Panc1 (cell line): ENCODE measurements around the gene ITK. TPM values are rescaled to one million over a fixed set of nuclear protein-coding genes. Genes with fewer than 3 reads are reported as not detected.

Experiments used
- ATAC-seq: fragments of 200-7000 bp; cut with Tn5 transposase; 2 replicates; pipeline ENCODE4 v1.9.1; 2020; ENCODE audit warnings: mild to moderate bottlenecking, moderate library complexity
- BruUV-seq: library from RNA; stranded (reverse); fragments of 400-500 nt; replicated peaks from 2 replicates; lab custom pipeline; 2021; lab: Mats Ljungman, UMichigan
- CTCF ChIA-PET: fragments of 300-600 bp; sonication (Branson Sonifier 250); formaldehyde crosslinking; loops from one replicate; lab custom pipeline; 2022; ENCODE audit warnings: antibody characterized with exemption; lab: Charles Lee
- POLR2A ChIA-PET: fragments of 300-600 bp; sonication (Branson Sonifier 250); formaldehyde crosslinking; loops from one replicate; lab custom pipeline; 2022; ENCODE audit warnings: antibody characterized with exemption; lab: Charles Lee
- DNase-seq: peaks from one replicate; pipeline ENCODE4 v3.0.0-alpha.2; 2010; ENCODE audit warnings: low read depth, low spot score
- H3K27ac ChIP-seq: 2 replicates; pipeline ENCODE4 v1.5.1; 2011; ENCODE audit warnings: mild to moderate bottlenecking, low read length, inconsistent platforms
- H3K27me3 ChIP-seq: fragments of 200-500 bp; sonication (Bioruptor generic); 2 replicates; pipeline ENCODE4 v1.6.0; 2014; ENCODE audit warnings: low read length, inconsistent platforms; ENCODE audit not compliant: control insufficient read depth, insufficient read depth
- H3K36me3 ChIP-seq: fragments of 200-500 bp; sonication (Bioruptor generic); 2 replicates; pipeline ENCODE4 v1.5.1; 2014; ENCODE audit warnings: inconsistent platforms, mild to moderate bottlenecking, low read length, moderate library complexity; ENCODE audit not compliant: control insufficient read depth, insufficient read depth
- H3K4me1 ChIP-seq: 2 replicates; pipeline ENCODE4 v1.5.1; 2011; ENCODE audit warnings: inconsistent platforms, mild to moderate bottlenecking, low read length, moderate library complexity; ENCODE audit not compliant: control insufficient read depth, insufficient read depth
- H3K4me3 ChIP-seq, 2 experiments: 2 replicates each; pipeline ENCODE4 v1.5.1; 2011 to 2012; ENCODE audit warnings: low read depth in 2 of 2, low read length in 2 of 2, mild to moderate bottlenecking in 2 of 2, inconsistent platforms in 1 of 2, moderate library complexity in 1 of 2
- H3K9me3 ChIP-seq: fragments of 200-500 bp; sonication (Bioruptor generic); 2 replicates; pipeline ENCODE4 v1.5.1; 2014; ENCODE audit warnings: low read depth, mild to moderate bottlenecking, inconsistent platforms, low read length, moderate library complexity; ENCODE audit not compliant: control insufficient read depth, insufficient read depth
- CTCF ChIP-seq: fragments of 450-650 bp; IDR thresholded peaks from 2 replicates; pipeline ENCODE4 v1.5.1; 2017; ENCODE audit warnings: mild to moderate bottlenecking
- POLR2AphosphoS5 ChIP-seq: IDR thresholded peaks from 2 replicates; pipeline ENCODE4 v1.6.1; 2012; ENCODE audit warnings: mild to moderate bottlenecking, low read depth, low read length, moderate library complexity
- REST ChIP-seq, 2 experiments: IDR thresholded peaks; 2 replicates each; pipeline ENCODE4 v1.6.1; 2011 to 2012; ENCODE audit warnings: low read depth in 2 of 2, control low read depth in 1 of 2, low read length in 1 of 2, mild to moderate bottlenecking in 1 of 2, moderate library complexity in 1 of 2; ENCODE audit not compliant: insufficient read depth in 1 of 2
- SIN3A ChIP-seq: IDR thresholded peaks from 2 replicates; pipeline ENCODE4 v1.6.1; 2012; ENCODE audit warnings: low read depth, mild to moderate bottlenecking, low read length, moderate library complexity, borderline replicate concordance; ENCODE audit not compliant: insufficient read depth
- TCF7L2 ChIP-seq: IDR thresholded peaks from 2 replicates; pipeline ENCODE4 v1.6.1; 2011; ENCODE audit warnings: mild to moderate bottlenecking, low read depth, low read length, inconsistent platforms
- in situ Hi-C: cut with HindIII; loops from 2 replicates; pipeline ENCODE4 v1.10.0; 2016; ENCODE audit warnings: low sequenced_read_pairs, low pct_unique_long_range_greater_than_20kb
- intact Hi-C: fragments of 100-400 bp; cut with micrococcal nuclease; formaldehyde crosslinking; loops from one replicate; pipeline ENCODE4 v1.10.0; 2022; ENCODE audit not compliant: unreplicated experiment
- total RNA-seq: library from RNA; stranded (reverse); gene quantifications from one replicate; pipeline ENCODE4 v1.2.1, GENCODE V29; 2021; ENCODE audit not compliant: unreplicated experiment

The ITK gene
- total RNA-seq, 1 experiment from 2014 or later, result 0.26 TPM

- Histone ChIP-seq H3K27me3 (no peaks in the 10 kb centered on the region), H3K27ac (no peak overlapping the region), H3K4me3 (no peak overlapping the region), H3K4me1 (no peaks in the 10 kb centered on the region), H3K36me3 (no peaks in the 10 kb centered on the region), H3K9me3 (no peaks in the 10 kb centered on the region)
- DNase-seq (no peak), ATAC-seq (no peak)
- intact Hi-C loops (no loop called here), in situ Hi-C loops (no loop called here)
- no TSS peak for BruUV-seq
- no peak for TF ChIP-seq REST (IDR thresholded peaks at IDR 0.05; ENCODE audit: insufficient read depth in 1 of 2, low read depth in 2 of 2, low read length in 1 of 2)
- no peak for TF ChIP-seq TCF7L2
- no peak for TF ChIP-seq POLR2AphosphoS5
- no peak for TF ChIP-seq SIN3A
- TF ChIP-seq CTCF, result no peak
- ChIA-PET CTCF (no interaction called here), POLR2A (no interaction called here)
Observed at GRCh38 chr5:157219491-157220271, 39.0 kb downstream of the ITK start.

- in situ Hi-C loops, result no loop called here
- POLR2A ChIA-PET, result no interaction called here
- H3K27me3 ChIP-seq, result no peaks in the 10 kb centered on the region
- H3K4me3 ChIP-seq, result no peak overlapping the region
- no peak overlapping the region for H3K27ac ChIP-seq
- TF ChIP-seq TCF7L2 (no peak), CTCF (no peak), SIN3A (no peak), REST (IDR thresholded peaks at IDR 0.05; ENCODE audit: insufficient read depth in 1 of 2, low read depth in 2 of 2, low read length in 1 of 2) (no peak), POLR2AphosphoS5 (no peak)
- H3K9me3 ChIP-seq, result no peaks in the 10 kb centered on the region
- ATAC-seq (no peak), DNase-seq (no peak)
- no TSS peak for BruUV-seq
- no peaks in the 10 kb centered on the region for H3K36me3 ChIP-seq
- intact Hi-C loops, result no loop called here
- no peaks in the 10 kb centered on the region for H3K4me1 ChIP-seq
- CTCF ChIA-PET, result no interaction called here
Observed at GRCh38 chr5:157221959-157222358, 41.3 kb downstream of the ITK start.
